ENCODE data around the gene CNTNAP2. TPM values are rescaled to one million over a fixed set of nuclear protein-coding genes. Genes with fewer than 3 reads are reported as not detected.
"Not testable (repeated sequence)": the region's sequence is repeated elsewhere in the genome, so short reads cannot be mapped to it uniquely, and the experiment has no call there.

The CNTNAP2 gene
- polyA plus RNA-seq, 3 donors, result 15.2 to 28.4 (median 19.5) TPM

GRCh38 chr7:147759327-147759943, 1642.8 kb downstream of the CNTNAP2 start:
- DNase-seq, result no peak

GRCh38 chr7:147765301-147765700, 1648.7 kb downstream of the CNTNAP2 start:
- DNase-seq, result no peak

GRCh38 chr7:147771344-147771743, 1654.7 kb downstream of the CNTNAP2 start:
- DNase-seq, result no peak

- DNase-seq, result no peak
Observed at GRCh38 chr7:147774461-147774860, 1657.9 kb downstream of the CNTNAP2 start.

- peak; percentile 46 for DNase-seq
Observed at GRCh38 chr7:147775516-147776284, 1659.1 kb downstream of the CNTNAP2 start.

- no peak for DNase-seq
Observed at GRCh38 chr7:147777309-147777708, 1660.7 kb downstream of the CNTNAP2 start.

- no peak for DNase-seq
Observed at GRCh38 chr7:147779949-147780348, 1663.3 kb downstream of the CNTNAP2 start.

GRCh38 chr7:147796581-147796980, 1680.0 kb downstream of the CNTNAP2 start:
- no peak for DNase-seq

- no peak for DNase-seq
Observed at GRCh38 chr7:147798001-147798400, 1681.4 kb downstream of the CNTNAP2 start.

- DNase-seq, result not testable (repeated sequence)
Observed at GRCh38 chr7:147801762-147802161, 1685.2 kb downstream of the CNTNAP2 start.

- DNase-seq, result no peak
Observed at GRCh38 chr7:147803151-147803550, 1686.5 kb downstream of the CNTNAP2 start.

- peak; percentile 36 for DNase-seq
Observed at GRCh38 chr7:147803606-147804005, 1687.0 kb downstream of the CNTNAP2 start.

- DNase-seq, result no peak
Observed at GRCh38 chr7:147804032-147804431, 1687.4 kb downstream of the CNTNAP2 start.

GRCh38 chr7:147805996-147806576, 1689.5 kb downstream of the CNTNAP2 start:
- DNase-seq, result no peak

- no peak for DNase-seq
Observed at GRCh38 chr7:147809786-147810185, 1693.2 kb downstream of the CNTNAP2 start.

- no peak for DNase-seq
Observed at GRCh38 chr7:147810269-147810668, 1693.7 kb downstream of the CNTNAP2 start.

- no peak for DNase-seq
Observed at GRCh38 chr7:147811923-147812322, 1695.3 kb downstream of the CNTNAP2 start.

GRCh38 chr7:147813316-147813715, 1696.7 kb downstream of the CNTNAP2 start:
- no peak for DNase-seq

- DNase-seq, result no peak
Observed at GRCh38 chr7:147818317-147818716, 1701.7 kb downstream of the CNTNAP2 start.

GRCh38 chr7:147824671-147825070, 1708.1 kb downstream of the CNTNAP2 start:
- no peak for DNase-seq

GRCh38 chr7:147829016-147829415, 1712.4 kb downstream of the CNTNAP2 start:
- DNase-seq, result no peak

GRCh38 chr7:147833557-147833956, 1717.0 kb downstream of the CNTNAP2 start:
- DNase-seq, result no peak

- no peak for DNase-seq
Observed at GRCh38 chr7:147833970-147834369, 1717.4 kb downstream of the CNTNAP2 start.
